Thoracic aorta (tissue), 2 donors: ENCODE measurements around the gene EBI3. TPM values are rescaled to one million over a fixed set of nuclear protein-coding genes. Genes with fewer than 3 reads are reported as not detected.
"Not testable (repeated sequence)": the region's sequence is repeated elsewhere in the genome, so short reads cannot be mapped to it uniquely, and the experiment has no call there.

Experiments
- ATAC-seq: fragments of 150-250 bp; one replicate; pipeline ENCODE4 v1.8.0; 2017; ENCODE audit warnings: low read depth; ENCODE audit not compliant: insufficient number of reproducible peaks, low FRiP score
- DNase-seq: peaks from one replicate; pipeline ENCODE4 v3.0.0-alpha.2; 2020; ENCODE audit warnings: low spot score
- H3K27ac ChIP-seq, 2 donors: fragments of 200-600 bp; sonication (generic); 1 replicate in 1 of 2; 2 replicates in 1 of 2; pipeline ENCODE4 v1.5.1; 2016; ENCODE audit warnings: mild to moderate bottlenecking in 2 of 2, moderate library complexity in 2 of 2
- H3K27me3 ChIP-seq: fragments of 200-600 bp; sonication (generic); replicated peaks from 2 replicates; pipeline ENCODE4 v1.6.0; 2016; ENCODE audit warnings: mild to moderate bottlenecking; ENCODE audit not compliant: insufficient read depth
- H3K36me3 ChIP-seq: fragments of 200-600 bp; sonication (generic); one replicate; pipeline ENCODE4 v1.5.1; 2016
- H3K4me1 ChIP-seq, 2 donors: fragments of 200-600 bp; sonication (generic); 1 replicate in 1 of 2; 2 replicates in 1 of 2; pipeline versions ENCODE4 v1.5.1 to v1.6.0; 2016; ENCODE audit warnings: low read depth in 2 of 2, mild to moderate bottlenecking in 1 of 2; ENCODE audit not compliant: control insufficient read depth in 1 of 2
- H3K4me3 ChIP-seq: fragments of 200-600 bp; sonication (generic); 2 replicates; pipeline ENCODE4 v1.5.1; 2016; ENCODE audit warnings: mild to moderate bottlenecking
- H3K9me3 ChIP-seq: fragments of 200-600 bp; sonication (generic); 2 replicates; pipeline ENCODE4 v1.5.1; 2016
- total RNA-seq, 2 donors: library from RNA; depleted of rRNA; stranded (reverse); fragments of >200 nt; gene quantifications; one replicate each; pipeline versions ENCODE4 v1.1.0 to v1.2.3, GENCODE V29; 2016
- TF ChIP-seq, protein P1 (sequence below): fragments of 200-600 bp; sonication (generic); IDR thresholded peaks from one replicate; pipeline ENCODE4 v1.5.1; 2019; ENCODE audit warnings: antibody characterized with exemption

Gene EBI3
- total RNA-seq, 2 donors from 2014 or later, result 1.9 to 16.1 TPM

DNA sequence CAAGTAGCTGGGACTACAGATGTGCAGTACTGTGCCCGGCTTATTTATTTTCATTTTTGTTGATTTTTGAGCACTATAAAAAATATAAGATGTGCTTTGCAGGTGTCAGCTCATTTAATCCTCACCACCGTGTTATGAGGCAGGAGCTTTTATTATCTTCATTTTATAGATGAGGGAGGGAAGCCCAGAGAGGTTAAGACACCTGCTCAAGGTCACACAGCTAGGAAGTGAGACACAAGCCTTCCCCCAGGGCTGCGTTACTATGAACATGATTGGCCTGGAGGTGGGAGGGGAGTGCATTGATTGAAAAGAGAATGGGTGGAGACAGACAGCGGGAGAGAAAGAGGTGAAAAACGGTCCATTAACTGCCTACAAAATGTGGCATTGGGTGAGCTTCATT is 39.7 kb upstream of the EBI3 start:
- no peaks in the 10 kb centered on the region for H3K27me3 ChIP-seq
- no peaks in the 10 kb centered on the region for H3K4me1 ChIP-seq
- ATAC-seq, result no peak
- no peaks in the 10 kb centered on the region for H3K36me3 ChIP-seq
- DNase-seq, result no peak
- TF ChIP-seq, protein P1, sequence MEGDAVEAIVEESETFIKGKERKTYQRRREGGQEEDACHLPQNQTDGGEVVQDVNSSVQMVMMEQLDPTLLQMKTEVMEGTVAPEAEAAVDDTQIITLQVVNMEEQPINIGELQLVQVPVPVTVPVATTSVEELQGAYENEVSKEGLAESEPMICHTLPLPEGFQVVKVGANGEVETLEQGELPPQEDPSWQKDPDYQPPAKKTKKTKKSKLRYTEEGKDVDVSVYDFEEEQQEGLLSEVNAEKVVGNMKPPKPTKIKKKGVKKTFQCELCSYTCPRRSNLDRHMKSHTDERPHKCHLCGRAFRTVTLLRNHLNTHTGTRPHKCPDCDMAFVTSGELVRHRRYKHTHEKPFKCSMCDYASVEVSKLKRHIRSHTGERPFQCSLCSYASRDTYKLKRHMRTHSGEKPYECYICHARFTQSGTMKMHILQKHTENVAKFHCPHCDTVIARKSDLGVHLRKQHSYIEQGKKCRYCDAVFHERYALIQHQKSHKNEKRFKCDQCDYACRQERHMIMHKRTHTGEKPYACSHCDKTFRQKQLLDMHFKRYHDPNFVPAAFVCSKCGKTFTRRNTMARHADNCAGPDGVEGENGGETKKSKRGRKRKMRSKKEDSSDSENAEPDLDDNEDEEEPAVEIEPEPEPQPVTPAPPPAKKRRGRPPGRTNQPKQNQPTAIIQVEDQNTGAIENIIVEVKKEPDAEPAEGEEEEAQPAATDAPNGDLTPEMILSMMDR, result no peak
- H3K4me3 ChIP-seq, result no peak overlapping the region
- no peaks in the 10 kb centered on the region for H3K9me3 ChIP-seq
- H3K27ac ChIP-seq, result no peak overlapping the region

DNA sequence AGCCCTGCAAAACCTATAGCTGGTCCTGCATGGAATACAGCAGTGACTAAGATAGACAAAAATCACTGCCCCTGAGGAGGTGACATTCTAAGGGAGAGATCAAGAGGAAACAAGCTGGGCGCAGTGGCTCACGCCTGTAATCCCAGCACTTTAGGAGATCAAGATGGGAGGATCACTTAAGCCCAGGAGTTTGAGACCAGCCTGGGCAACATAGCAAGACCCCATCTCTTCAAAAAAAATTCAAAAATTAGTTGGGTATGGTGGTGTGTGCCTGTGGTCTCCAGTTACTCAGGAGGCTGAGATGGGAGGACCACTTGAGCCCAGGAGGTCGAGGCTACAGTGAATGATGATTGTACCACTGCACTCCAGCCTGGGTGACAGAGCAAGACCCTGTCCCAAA is 36.8 kb upstream of the EBI3 start:
- not testable (repeated sequence) for H3K4me3 ChIP-seq, H3K27ac ChIP-seq, H3K9me3 ChIP-seq, H3K36me3 ChIP-seq, ATAC-seq, DNase-seq, H3K4me1 ChIP-seq
- peaks cover 21% of the 10 kb centered on the region for H3K27me3 ChIP-seq

DNA sequence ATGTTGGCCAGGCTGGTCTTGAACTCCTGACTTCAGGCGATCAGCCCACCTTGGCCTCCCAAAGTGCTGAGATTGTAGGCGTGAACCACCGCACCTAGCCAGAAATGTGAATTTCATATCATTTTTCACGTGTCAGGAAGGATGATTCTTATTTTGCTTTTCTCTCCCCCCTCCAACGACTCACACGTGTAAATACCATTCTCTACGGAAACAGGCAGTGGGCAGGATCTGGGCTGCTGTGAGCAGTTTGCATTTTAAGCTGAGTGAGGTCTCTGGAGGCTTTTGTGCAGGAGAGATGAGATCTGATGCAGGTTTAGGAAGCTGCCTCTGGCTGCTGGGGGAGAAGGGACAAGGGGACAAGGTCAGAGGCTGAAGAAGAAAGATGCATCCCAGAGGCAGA is 35.0 kb upstream of the EBI3 start:
- H3K27me3 ChIP-seq, result peaks cover 23% of the 10 kb centered on the region
- TF ChIP-seq, protein P1, result no peak
- H3K27ac ChIP-seq, result no peak overlapping the region
- DNase-seq, result no peak
- H3K4me1 ChIP-seq, result peaks cover 0 to 10% of the 10 kb centered on the region in 2 donors
- ATAC-seq, result no peak
- H3K4me3 ChIP-seq, result no peak overlapping the region
- no peaks in the 10 kb centered on the region for H3K9me3 ChIP-seq
- no peaks in the 10 kb centered on the region for H3K36me3 ChIP-seq

DNA sequence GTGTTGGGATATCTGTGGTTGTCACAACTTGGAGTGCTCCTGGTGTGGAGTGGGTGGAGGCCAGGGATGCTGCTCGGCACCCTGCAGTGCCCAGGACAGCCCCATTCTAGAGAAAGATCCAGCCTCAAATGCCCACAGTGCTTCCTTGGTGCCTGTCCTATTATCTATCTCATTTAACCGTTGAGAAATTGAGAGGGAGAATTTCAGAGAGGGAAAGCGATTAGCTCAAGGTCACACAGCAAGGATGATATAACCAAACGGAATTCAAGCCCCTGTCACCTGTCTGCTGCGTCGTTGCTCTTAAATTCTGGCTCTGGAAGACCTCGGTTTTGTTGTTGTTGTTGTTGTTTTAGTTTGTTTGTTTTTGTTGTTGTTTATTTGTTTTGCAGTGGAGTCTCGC is 33.3 kb upstream of the EBI3 start:
- Histone ChIP-seq H3K27me3 (peaks cover 23% of the 10 kb centered on the region), H3K36me3 (no peaks in the 10 kb centered on the region), H3K4me3 (no peak overlapping the region), H3K4me1 (peaks cover 0 to 10% of the 10 kb centered on the region in 2 donors), H3K9me3 (no peaks in the 10 kb centered on the region), H3K27ac (no peak overlapping the region)
- DNase-seq (no peak), ATAC-seq (no peak)
- TF ChIP-seq, protein P1, result no peak

DNA sequence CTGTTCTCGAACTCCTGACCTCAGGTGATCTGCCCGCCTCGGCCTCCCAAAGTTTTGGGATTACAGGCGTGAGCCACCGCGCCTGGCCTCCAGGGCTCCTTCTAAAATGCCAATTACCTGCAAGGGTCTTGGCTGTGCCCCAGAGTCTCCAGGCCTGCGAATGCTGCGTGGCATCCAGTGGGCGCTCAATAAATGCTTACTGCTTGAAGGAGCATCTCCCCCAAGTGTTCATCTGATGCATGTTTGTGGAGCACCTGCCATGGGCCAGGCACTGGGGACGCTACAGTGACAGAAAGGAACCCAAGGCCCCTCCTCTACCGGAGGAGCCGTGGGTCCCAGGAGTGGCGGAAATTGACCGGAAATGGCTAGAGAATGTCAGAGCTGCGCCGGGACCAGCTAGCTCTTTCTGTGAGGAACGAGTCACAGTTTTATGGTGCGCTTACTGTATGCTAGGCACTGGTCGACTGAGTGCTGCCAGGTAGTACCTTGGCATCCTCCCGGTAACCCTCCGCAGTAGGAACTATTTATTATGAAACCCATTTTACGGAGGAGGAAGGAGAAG is 32.7 kb upstream of the EBI3 start:
- peaks cover 0 to 10% of the 10 kb centered on the region in 2 donors for H3K4me1 ChIP-seq
- H3K27ac ChIP-seq, result no peak overlapping the region
- H3K27me3 ChIP-seq, result peaks cover 23% of the 10 kb centered on the region
- H3K4me3 ChIP-seq, result no peak overlapping the region
- no peak for DNase-seq
- no peaks in the 10 kb centered on the region for H3K36me3 ChIP-seq
- TF ChIP-seq, protein P1, result no peak
- no peaks in the 10 kb centered on the region for H3K9me3 ChIP-seq
- no peak for ATAC-seq

DNA sequence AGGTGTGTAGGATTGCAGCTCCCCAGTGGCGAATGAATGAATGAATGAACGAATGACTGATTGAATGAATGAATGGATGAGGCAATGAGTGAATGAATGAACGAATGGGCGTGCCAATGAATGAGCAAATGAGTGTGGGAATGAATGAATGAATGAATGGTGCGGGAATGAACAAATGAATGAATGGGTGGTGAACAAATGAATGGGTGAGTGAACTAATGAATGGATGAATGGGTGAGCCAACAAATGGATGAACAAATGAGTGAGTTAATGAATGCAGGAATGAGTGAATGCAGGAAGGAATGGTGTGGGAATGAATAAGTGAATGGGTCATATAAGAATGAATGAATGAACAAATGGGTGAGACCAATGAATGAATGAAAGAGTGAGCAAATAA is 32.1 kb upstream of the EBI3 start:
- no peak overlapping the region for H3K27ac ChIP-seq
- TF ChIP-seq, protein P1, result no peak
- H3K4me3 ChIP-seq, result no peak overlapping the region
- peaks cover 23% of the 10 kb centered on the region for H3K27me3 ChIP-seq
- H3K4me1 ChIP-seq, result peaks cover 0 to 10% of the 10 kb centered on the region in 2 donors
- ATAC-seq, result no peak
- no peak for DNase-seq
- H3K9me3 ChIP-seq, result no peaks in the 10 kb centered on the region
- no peaks in the 10 kb centered on the region for H3K36me3 ChIP-seq
